Measurements from ENCODE around the gene INO80. TPM values are rescaled to one million over a fixed set of nuclear protein-coding genes. Genes with fewer than 3 reads are reported as not detected.
"Not testable (repeated sequence)": the region's sequence is repeated elsewhere in the genome, so short reads cannot be mapped to it uniquely, and the experiment has no call there.

INO80 gene
- total RNA-seq, 1 donor: 24.9 TPM

DNA sequence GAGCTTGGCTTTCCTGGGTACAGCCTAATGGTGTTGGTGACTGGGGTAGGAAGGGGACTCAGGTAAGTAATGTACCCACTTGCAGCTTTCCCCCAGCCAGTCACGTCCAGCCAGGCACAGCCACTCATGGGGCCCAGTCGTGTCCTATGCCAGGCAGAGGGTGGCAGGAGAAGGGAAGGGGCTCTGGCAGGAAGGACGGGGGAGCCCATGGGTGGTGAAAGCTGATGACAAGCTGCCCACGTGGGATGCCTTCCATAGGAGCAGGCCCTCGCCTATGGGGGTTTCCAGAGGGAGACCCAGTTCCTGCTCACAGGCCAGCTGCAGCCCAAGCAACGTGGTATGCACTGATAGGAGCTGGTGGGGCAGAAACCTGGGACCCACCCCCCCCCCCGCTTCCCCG lies 152.1 kb downstream of the INO80 start:
- TF ChIP-seq, protein P1, sequence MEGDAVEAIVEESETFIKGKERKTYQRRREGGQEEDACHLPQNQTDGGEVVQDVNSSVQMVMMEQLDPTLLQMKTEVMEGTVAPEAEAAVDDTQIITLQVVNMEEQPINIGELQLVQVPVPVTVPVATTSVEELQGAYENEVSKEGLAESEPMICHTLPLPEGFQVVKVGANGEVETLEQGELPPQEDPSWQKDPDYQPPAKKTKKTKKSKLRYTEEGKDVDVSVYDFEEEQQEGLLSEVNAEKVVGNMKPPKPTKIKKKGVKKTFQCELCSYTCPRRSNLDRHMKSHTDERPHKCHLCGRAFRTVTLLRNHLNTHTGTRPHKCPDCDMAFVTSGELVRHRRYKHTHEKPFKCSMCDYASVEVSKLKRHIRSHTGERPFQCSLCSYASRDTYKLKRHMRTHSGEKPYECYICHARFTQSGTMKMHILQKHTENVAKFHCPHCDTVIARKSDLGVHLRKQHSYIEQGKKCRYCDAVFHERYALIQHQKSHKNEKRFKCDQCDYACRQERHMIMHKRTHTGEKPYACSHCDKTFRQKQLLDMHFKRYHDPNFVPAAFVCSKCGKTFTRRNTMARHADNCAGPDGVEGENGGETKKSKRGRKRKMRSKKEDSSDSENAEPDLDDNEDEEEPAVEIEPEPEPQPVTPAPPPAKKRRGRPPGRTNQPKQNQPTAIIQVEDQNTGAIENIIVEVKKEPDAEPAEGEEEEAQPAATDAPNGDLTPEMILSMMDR (IDR thresholded peaks at IDR 0.05; ENCODE audit: insufficient read depth, low read length): no peak
- no peak for DNase-seq (ENCODE audit: low read depth)
- H3K4me3 ChIP-seq (ENCODE audit: low read depth, low read length): no peak overlapping the region

DNA sequence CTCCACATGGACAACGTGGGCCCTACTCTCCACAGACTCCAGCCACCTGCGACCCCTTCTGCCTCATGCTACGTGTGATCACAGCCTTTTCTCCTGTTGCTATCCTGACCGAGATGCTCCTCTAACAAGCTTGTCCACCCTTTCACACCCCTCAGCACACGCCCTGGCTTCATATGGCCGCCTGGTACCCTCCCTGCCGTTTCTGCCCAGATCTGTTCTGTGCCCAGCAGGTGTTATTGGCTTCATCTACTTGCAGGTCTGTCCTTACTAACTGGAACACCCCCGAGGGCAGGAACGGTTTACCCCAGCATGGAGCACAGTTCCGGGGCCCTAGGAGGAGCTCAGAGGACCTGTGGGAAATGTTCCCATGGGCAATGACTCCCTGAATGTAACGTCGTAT lies 152.9 kb downstream of the INO80 start:
- DNase-seq (ENCODE audit: low read depth): no peak
- no peak overlapping the region for H3K4me3 ChIP-seq (ENCODE audit: low read depth, low read length)
- TF ChIP-seq, protein P1 (IDR thresholded peaks at IDR 0.05; ENCODE audit: insufficient read depth, low read length): no peak

DNA sequence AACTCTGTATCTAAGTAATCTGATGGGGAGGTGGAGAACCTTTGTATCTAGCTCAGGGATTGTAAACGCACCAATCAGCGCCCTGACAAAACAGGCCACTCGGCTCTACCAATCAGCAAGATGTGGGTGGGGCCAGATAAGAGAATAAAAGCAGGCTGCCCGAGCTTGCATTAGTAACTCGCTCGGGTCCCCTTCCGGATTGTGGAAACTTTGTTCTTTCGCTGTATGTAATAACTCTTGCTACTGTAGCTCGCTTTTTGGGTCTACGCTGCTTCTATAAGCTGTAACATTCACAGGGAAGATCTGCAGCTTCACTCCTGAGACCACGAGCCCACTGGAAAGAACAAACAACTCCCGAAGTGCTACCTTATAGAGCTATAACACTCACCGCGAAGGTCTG lies 153.8 kb downstream of the INO80 start:
- not testable (repeated sequence) for H3K4me3 ChIP-seq (ENCODE audit: low read depth, low read length); DNase-seq (ENCODE audit: low read depth)

DNA sequence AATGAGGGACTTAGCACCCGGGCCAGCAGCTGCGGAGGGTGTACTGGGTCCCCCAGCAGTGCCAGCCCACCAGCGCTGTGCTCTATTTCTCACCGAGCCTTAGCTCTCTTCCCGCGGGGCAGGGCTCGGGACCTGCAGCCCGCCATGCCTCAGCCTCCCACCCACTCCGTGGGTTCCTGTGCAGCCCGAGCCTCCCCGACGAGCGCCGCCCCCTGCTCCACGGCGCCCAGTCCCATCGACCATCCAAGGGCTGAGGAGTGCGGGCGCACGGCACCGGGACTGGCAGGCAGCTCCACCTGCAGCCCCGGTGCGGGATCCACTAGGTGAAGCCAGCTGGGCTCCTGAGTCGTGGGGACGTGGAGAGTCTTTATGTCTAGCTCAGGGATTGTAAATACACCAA lies 154.3 kb downstream of the INO80 start:
- DNase-seq (ENCODE audit: low read depth); H3K4me3 ChIP-seq (ENCODE audit: low read depth, low read length): not testable (repeated sequence)

DNA sequence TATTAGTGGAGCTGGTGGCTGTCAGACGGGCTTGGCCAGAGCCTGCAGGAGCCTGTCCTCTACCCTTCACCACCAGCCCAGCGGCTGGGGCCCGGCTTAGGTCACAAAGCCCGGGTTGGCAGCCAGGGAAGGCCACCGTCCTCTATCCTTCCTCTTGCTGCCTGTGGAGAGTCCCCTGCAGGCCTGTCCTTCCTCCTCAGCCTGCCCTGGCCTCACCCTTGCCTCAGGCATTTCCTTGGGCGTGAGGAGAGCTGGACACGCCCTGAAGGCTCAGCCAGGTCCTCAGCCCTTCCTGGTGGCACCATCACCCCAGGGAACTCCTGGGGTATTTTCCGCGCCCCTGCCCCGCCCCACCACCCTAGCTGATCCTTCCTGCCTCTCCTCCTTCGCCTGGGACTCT lies 155.2 kb downstream of the INO80 start:
- H3K4me3 ChIP-seq (ENCODE audit: low read depth, low read length): no peak overlapping the region
- TF ChIP-seq, protein P1 (IDR thresholded peaks at IDR 0.05; ENCODE audit: insufficient read depth, low read length): no peak
- no peak for DNase-seq (ENCODE audit: low read depth)

DNA sequence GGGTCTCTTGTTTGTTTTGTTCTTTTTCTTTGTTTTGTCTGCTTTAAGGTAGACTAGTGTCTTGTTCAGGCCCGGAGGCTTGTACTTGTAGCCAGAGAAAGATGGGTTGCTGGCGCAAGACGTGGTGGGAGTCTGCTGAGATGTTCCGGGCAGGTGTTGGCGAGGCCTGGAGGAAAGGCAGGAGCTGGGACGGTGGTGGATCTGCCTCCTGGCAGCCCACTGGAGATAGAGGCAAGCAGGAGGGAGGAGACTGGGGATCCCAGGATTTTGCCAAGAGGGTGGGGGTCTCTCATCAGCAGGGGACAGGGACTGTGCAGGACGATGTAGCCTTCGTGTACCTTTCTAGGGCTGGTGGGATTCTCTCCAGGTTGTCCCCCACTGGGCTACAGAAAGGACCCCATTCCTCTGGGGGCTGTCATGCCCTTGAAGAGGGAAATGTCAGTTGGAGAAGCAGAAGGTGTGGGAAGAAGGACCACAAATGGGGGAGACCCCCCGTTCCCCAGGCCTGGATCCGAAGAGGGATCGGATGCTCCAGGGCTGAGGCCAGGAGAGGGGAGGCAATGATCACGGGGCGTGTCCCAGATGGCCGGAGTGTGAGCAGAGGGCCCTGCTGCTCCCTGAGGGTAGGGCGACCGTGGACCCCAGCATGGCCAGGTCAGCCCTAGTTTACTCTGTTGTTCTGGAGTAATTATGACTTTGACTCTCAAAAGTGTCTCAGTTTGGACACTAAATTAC lies 155.8 kb downstream of the INO80 start:
- DNase-seq (ENCODE audit: low read depth): no peak
- no peak overlapping the region for H3K4me3 ChIP-seq (ENCODE audit: low read depth, low read length)
- TF ChIP-seq, protein P1 (IDR thresholded peaks at IDR 0.05; ENCODE audit: insufficient read depth, low read length): no peak

DNA sequence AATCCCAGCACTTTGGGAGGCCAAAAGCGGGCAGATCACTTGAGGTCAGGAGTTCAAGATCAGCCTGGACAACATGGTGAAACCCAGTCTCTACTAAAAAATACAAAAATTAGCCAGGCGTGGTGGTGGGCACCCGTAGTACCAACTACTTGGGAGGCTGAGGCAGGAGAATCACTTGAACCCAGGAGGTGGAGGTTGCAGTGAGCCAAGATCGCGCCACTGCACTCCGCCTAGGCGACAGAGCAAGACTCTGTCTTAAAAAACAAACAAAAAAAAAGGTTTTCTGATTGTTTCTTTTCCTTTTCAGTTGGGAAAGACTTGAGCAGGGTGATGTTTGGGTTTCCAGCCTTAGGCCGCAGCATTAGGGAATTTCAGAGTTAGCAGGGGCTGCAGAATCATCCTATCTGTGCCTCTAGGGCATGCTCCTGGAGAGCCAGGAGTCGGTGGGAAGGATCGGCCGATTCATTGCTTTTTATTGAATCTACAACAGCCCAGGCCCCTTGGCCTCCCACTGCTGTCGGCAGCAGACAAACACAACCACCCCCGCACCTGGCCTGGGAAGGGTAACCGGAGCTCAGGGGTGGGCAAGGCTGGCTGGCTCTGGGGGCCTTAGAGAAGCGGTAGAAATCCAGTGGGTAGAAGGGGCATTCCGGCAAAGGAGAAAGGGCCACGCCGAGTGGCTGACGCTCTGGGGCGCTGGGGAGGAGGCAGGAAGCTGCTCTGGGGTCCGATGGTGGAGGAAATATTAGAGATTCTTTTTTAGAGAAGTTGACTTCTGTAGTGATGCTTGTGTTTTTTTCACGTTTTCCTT lies 156.5 kb downstream of the INO80 start:
- DNase-seq (ENCODE audit: low read depth): no peak
- TF ChIP-seq, protein P1 (IDR thresholded peaks at IDR 0.05; ENCODE audit: insufficient read depth, low read length): no peak

More for the DNA sequence above, 156.5 kb downstream of the INO80 start:
- no peak overlapping the region for H3K4me3 ChIP-seq (ENCODE audit: low read depth, low read length)
